SJCRH30 (cell line): ENCODE data around the gene EIF1AD. TPM values are rescaled to one million over a fixed set of nuclear protein-coding genes. Genes with fewer than 3 reads are reported as not detected.
A peak's percentile ranks its signal among the peaks of the same experiment; 100 is the strongest.
"Not testable (repeated sequence)": the region's sequence is repeated elsewhere in the genome, so short reads cannot be mapped to it uniquely, and the experiment has no call there.

Experiments
- DNase-seq, 2 experiments: peaks; one replicate each; pipeline ENCODE4 v3.0.0-alpha.2; 2015 to 2020
- H3K27ac ChIP-seq: fragments of 250-450 bp; sonication (Bioruptor Pico); 2 replicates; pipeline ENCODE4 v1.5.1; 2020; ENCODE audit warnings: mild to moderate bottlenecking, moderate library complexity
- H3K27me3 ChIP-seq: fragments of 250-450 bp; sonication (Bioruptor Pico); 2 replicates; pipeline ENCODE4 v1.5.1; 2020; ENCODE audit warnings: mild to moderate bottlenecking, moderate library complexity
- H3K36me3 ChIP-seq: fragments of 250-450 bp; sonication (Bioruptor Pico); 2 replicates; pipeline ENCODE4 v1.5.1; 2020; ENCODE audit warnings: mild to moderate bottlenecking, moderate library complexity
- H3K4me1 ChIP-seq: fragments of 250-450 bp; sonication (Bioruptor Pico); 2 replicates; pipeline ENCODE4 v1.5.1; 2020; ENCODE audit warnings: mild to moderate bottlenecking, moderate library complexity
- H3K4me3 ChIP-seq: fragments of 250-450 bp; sonication (Bioruptor Pico); 2 replicates; pipeline ENCODE4 v1.5.1; 2020; ENCODE audit warnings: mild to moderate bottlenecking, moderate library complexity
- H3K9me3 ChIP-seq: fragments of 250-450 bp; sonication (Bioruptor Pico); replicated peaks from 2 replicates; pipeline ENCODE4 v1.5.1; 2020; ENCODE audit warnings: mild to moderate bottlenecking, moderate library complexity
- total RNA-seq: library from RNA; depleted of rRNA; stranded (reverse); fragments of >200 nt; shearing (Covaris generic); gene quantifications from 2 replicates; pipeline ENCODE4 v1.2.3, GENCODE V29; 2014

Gene EIF1AD
- total RNA-seq, 1 experiment from 2014 or later = 55.1 TPM

GRCh38 chr11:66013762-66014100, 11.8 kb upstream of the EIF1AD start:
- no peaks in the 10 kb centered on the region for H3K27me3 ChIP-seq

GRCh38 chr11:66012946-66013761, 11.2 kb upstream of the EIF1AD start:
- Histone ChIP-seq H3K27ac (peak overlapping the region; percentile 3; the same call in 1 of the 2 replicates), H3K36me3 (no peaks in the 10 kb centered on the region), H3K27me3 (no peaks in the 10 kb centered on the region), H3K4me1 (peaks cover 31% of the 10 kb centered on the region), H3K4me3 (no peak overlapping the region), H3K9me3 (no peaks in the 10 kb centered on the region)
- DNase-seq = peak; percentile 41 to 42

More at GRCh38 chr11:66013762-66014100, 11.8 kb upstream of the EIF1AD start:
- no peak for DNase-seq
- H3K9me3 ChIP-seq = no peaks in the 10 kb centered on the region
- H3K4me3 ChIP-seq = no peak overlapping the region
- no peaks in the 10 kb centered on the region for H3K36me3 ChIP-seq
- H3K27ac ChIP-seq = no peak overlapping the region
- peaks cover 25% of the 10 kb centered on the region for H3K4me1 ChIP-seq

GRCh38 chr11:66012371-66012945, 10.5 kb upstream of the EIF1AD start:
- H3K4me1 ChIP-seq = peaks cover 38% of the 10 kb centered on the region
- H3K4me3 ChIP-seq = no peak overlapping the region
- no peak overlapping the region for H3K27ac ChIP-seq
- H3K9me3 ChIP-seq = no peaks in the 10 kb centered on the region
- H3K27me3 ChIP-seq = no peaks in the 10 kb centered on the region
- H3K36me3 ChIP-seq = no peaks in the 10 kb centered on the region
- no peak for DNase-seq

DNA sequence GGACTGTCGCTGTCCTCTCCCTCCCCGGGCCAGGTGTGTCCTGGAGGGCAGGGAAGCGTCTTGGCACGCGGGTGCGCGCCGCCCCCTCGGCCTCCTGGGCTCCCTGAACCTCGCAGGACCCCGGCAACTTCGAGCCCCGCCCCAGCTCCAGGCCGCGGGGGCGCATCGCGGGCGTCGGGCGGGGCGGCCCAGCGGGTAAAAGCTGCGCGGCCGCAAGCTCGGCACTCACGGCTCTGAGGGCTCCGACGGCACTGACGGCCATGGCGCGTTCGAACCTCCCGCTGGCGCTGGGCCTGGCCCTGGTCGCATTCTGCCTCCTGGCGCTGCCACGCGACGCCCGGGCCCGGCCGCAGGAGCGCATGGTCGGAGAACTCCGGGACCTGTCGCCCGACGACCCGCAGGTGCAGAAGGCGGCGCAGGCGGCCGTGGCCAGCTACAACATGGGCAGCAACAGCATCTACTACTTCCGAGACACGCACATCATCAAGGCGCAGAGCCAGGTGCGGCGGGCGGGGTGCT, 9.9 kb upstream of the EIF1AD start, which contains the start of gene CST6:
TSS of gene CST6 (plus strand) at position 224 of the 519 bp plus-strand sequence. CDS start at position 261, 37 bp downstream.
- DNase-seq = no peak
- peaks cover 44% of the 10 kb centered on the region for H3K4me1 ChIP-seq
- no peak within 1 kb of the TSS for H3K27ac ChIP-seq
- H3K9me3 ChIP-seq = no peaks in the 10 kb centered on the region
- H3K36me3 ChIP-seq = no peaks in the 10 kb centered on the region
- no peak within 1 kb of the TSS for H3K4me3 ChIP-seq
- H3K27me3 ChIP-seq = no peaks in the 10 kb centered on the region

- no peak for DNase-seq
- peaks cover 45% of the 10 kb centered on the region for H3K4me1 ChIP-seq
- H3K36me3 ChIP-seq = no peaks in the 10 kb centered on the region
- no peaks in the 10 kb centered on the region for H3K9me3 ChIP-seq
- no peak overlapping the region for H3K4me3 ChIP-seq
- no peaks in the 10 kb centered on the region for H3K27me3 ChIP-seq
- no peak overlapping the region for H3K27ac ChIP-seq
These were observed 9.4 kb upstream of the EIF1AD start for GRCh38 chr11:66011239-66011784.

DNA sequence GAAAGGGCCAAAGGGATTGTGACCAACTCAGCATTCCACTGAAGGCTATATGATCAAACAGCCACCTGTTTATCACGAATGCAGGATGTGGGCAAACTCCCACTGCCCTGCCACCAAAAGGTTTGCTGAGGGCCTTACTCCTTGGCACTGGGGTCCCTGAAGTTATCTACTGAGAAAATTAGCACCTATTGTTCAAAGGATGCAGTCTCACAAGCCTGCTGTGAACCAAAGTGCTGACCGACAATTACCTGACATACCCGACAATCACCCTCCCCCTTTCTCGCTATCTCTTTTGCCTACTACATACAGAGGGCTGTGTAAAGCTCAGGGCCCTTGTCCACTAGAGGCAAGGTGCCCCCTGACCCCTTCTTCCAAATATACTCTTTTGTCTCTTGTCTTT, 8.1 kb upstream of the EIF1AD start:
- DNase-seq, H3K27me3 ChIP-seq, H3K36me3 ChIP-seq, H3K9me3 ChIP-seq, H3K4me3 ChIP-seq, H3K27ac ChIP-seq: not testable (repeated sequence)
- H3K4me1 ChIP-seq = peaks cover 34% of the 10 kb centered on the region

- Histone ChIP-seq H3K9me3 (no peaks in the 10 kb centered on the region), H3K27me3 (no peaks in the 10 kb centered on the region), H3K4me1 (peaks cover 31% of the 10 kb centered on the region), H3K27ac (no peak overlapping the region), H3K4me3 (no peak overlapping the region), H3K36me3 (peaks cover 13% of the 10 kb centered on the region)
- peak; percentile 78 to 80 for DNase-seq
These were observed 6.6 kb upstream of the EIF1AD start for GRCh38 chr11:66008468-66009101.

DNA sequence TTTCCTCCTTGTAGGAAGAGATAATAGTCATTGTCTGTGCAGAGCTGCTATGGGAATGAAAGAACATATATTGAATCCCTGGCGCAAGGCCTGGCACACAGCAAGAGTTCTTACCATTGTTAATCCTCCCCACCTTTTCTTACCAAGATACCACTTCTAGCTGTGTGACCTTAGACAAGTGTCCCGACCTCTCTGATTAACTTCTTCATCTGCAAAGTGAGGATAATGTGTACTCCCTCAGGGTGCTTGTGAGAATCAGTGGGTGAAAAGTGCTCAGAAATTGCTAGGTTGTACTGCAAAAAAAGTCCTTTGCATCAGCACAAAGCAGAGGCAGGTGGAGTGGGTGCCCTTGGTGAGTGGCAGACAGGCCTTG, 6.1 kb upstream of the EIF1AD start:
- Histone ChIP-seq H3K4me1 (peaks cover 30% of the 10 kb centered on the region), H3K9me3 (no peaks in the 10 kb centered on the region), H3K27me3 (no peaks in the 10 kb centered on the region), H3K36me3 (peaks cover 13% of the 10 kb centered on the region), H3K27ac (no peak overlapping the region), H3K4me3 (no peak overlapping the region)
- no peak for DNase-seq

- H3K36me3 ChIP-seq = peaks cover 13% of the 10 kb centered on the region
- no peaks in the 10 kb centered on the region for H3K9me3 ChIP-seq
- H3K27ac ChIP-seq = no peak overlapping the region
- DNase-seq = peak; percentile 29 to 40
- H3K4me1 ChIP-seq = peaks cover 25% of the 10 kb centered on the region
- no peak overlapping the region for H3K4me3 ChIP-seq
- H3K27me3 ChIP-seq = no peaks in the 10 kb centered on the region
These were observed 5.3 kb upstream of the EIF1AD start for GRCh38 chr11:66007201-66007634.

DNA sequence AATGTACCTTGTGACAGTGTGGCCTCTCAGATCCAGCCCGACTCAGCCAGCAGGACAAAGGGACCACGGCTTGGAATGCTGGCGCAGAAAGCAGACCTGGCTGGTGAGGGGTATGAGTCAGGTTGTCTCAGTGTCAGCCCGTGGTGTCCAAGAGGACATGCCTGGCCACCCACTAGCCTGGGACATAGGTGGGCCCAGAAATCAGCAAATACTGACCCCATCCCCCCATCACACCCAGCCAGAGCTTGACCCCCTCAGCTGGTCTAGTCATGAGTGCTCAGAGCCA, 4.9 kb upstream of the EIF1AD start:
- Histone ChIP-seq H3K36me3 (peaks cover 13% of the 10 kb centered on the region), H3K27ac (no peak overlapping the region), H3K4me1 (peaks cover 25% of the 10 kb centered on the region), H3K4me3 (no peak overlapping the region), H3K9me3 (no peaks in the 10 kb centered on the region), H3K27me3 (no peaks in the 10 kb centered on the region)
- no peak for DNase-seq

- no peak for DNase-seq
- H3K4me3 ChIP-seq = no peak overlapping the region
- peaks cover 25% of the 10 kb centered on the region for H3K4me1 ChIP-seq
- no peaks in the 10 kb centered on the region for H3K9me3 ChIP-seq
- no peaks in the 10 kb centered on the region for H3K27me3 ChIP-seq
- H3K36me3 ChIP-seq = peaks cover 13% of the 10 kb centered on the region
- H3K27ac ChIP-seq = no peak overlapping the region
These were observed 4.4 kb upstream of the EIF1AD start for GRCh38 chr11:66006134-66006890.

DNA sequence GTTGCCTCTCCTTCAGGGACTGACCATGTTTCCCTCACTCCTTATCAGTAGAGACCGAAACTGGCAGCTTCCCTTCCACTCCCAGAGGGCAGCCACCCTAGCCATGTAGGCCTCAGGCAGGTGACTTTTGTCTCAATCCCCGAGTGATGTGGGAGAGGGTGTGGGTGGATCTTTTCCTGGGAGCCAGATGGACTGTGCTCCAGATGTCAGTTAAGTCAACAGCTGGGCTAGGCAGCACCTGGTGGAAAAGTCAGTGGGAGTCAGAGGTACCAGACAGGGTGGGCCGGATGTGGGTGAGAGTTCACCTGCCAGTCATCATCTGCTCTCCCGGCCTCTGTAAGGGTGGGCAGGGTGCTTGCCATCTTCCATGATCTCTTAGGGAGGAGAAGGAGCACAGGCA, 2.2 kb upstream of the EIF1AD start:
- H3K9me3 ChIP-seq = no peaks in the 10 kb centered on the region
- no peak overlapping the region for H3K4me3 ChIP-seq
- peaks cover 22% of the 10 kb centered on the region for H3K36me3 ChIP-seq
- H3K27ac ChIP-seq = no peak overlapping the region
- peaks cover 25% of the 10 kb centered on the region for H3K4me1 ChIP-seq
- no peaks in the 10 kb centered on the region for H3K27me3 ChIP-seq
- no peak for DNase-seq

GRCh38 chr11:66003291-66003690, 1.3 kb upstream of the EIF1AD start:
- Histone ChIP-seq H3K4me3 (peak overlapping the region; percentile 80), H3K36me3 (peaks cover 30% of the 10 kb centered on the region), H3K27me3 (no peaks in the 10 kb centered on the region), H3K9me3 (no peaks in the 10 kb centered on the region), H3K4me1 (peaks cover 16% of the 10 kb centered on the region), H3K27ac (peak overlapping the region; percentile 81; the same call in 1 of the 2 replicates)
- no peak for DNase-seq

GRCh38 chr11:66002648-66003225, 780 bp upstream of the EIF1AD start:
- Histone ChIP-seq H3K27ac (peak overlapping the region; percentile 81), H3K27me3 (no peaks in the 10 kb centered on the region), H3K9me3 (no peaks in the 10 kb centered on the region), H3K36me3 (peaks cover 31% of the 10 kb centered on the region), H3K4me3 (peak overlapping the region; percentile 80), H3K4me1 (peaks cover 10% of the 10 kb centered on the region)
- peak; percentile 39 to 59 for DNase-seq
